HCT116 (cell line): ENCODE measurements around the gene NLRP12.
"Not testable (repeated sequence)": the region's sequence is repeated elsewhere in the genome, so short reads cannot be mapped to it uniquely, and the experiment has no call there.

Experiments
- CTCF ChIP-seq, 3 experiments: fragments of 200-600 bp in 1 of 3; sonication (generic) in 1 of 3; IDR thresholded peaks in 2 of 3; conservative IDR thresholded peaks in 1 of 3; 2 replicates each; pipeline ENCODE4 v1.5.1; 2012 to 2017; ENCODE audit warnings: low read depth in 2 of 3, low read length in 2 of 3, antibody characterized with exemption in 1 of 3, borderline replicate concordance in 1 of 3, control low read depth in 1 of 3, mild to moderate bottlenecking in 1 of 3, mixed read lengths in 1 of 3, mixed run types in 1 of 3, moderate library complexity in 1 of 3; ENCODE audit not compliant: insufficient read depth in 1 of 3
- EZH2 ChIP-seq: fragments of 200-600 bp; sonication (generic); IDR thresholded peaks from 2 replicates; pipeline ENCODE4 v1.6.1; 2017; ENCODE audit warnings: antibody characterized with exemption, mixed run types
- FOSL1 ChIP-seq: IDR thresholded peaks from 2 replicates; pipeline ENCODE4 v1.6.1; 2012; ENCODE audit warnings: low read depth
- JUND ChIP-seq: IDR thresholded peaks from 2 replicates; pipeline ENCODE4 v1.6.1; 2012
- MAX ChIP-seq: IDR thresholded peaks from 2 replicates; pipeline ENCODE4 v1.6.1; 2012
- POLR2A ChIP-seq: IDR thresholded peaks from 2 replicates; pipeline ENCODE4 v1.7.0; 2011; ENCODE audit warnings: borderline replicate concordance; ENCODE audit not compliant: insufficient read depth, insufficient read length; ENCODE audit errors: extremely low read depth
- POLR2AphosphoS5 ChIP-seq: IDR thresholded peaks from 2 replicates; pipeline ENCODE4 v1.6.1; 2011; ENCODE audit warnings: mild to moderate bottlenecking, low read depth, low read length, moderate library complexity
- SP1 ChIP-seq: IDR thresholded peaks from 2 replicates; pipeline ENCODE4 v1.6.1; 2012; ENCODE audit warnings: low read depth
- SRF ChIP-seq: IDR thresholded peaks from 2 replicates; pipeline ENCODE4 v1.6.1; 2012; ENCODE audit warnings: low read depth

- not testable (repeated sequence) for TF ChIP-seq FOSL1; CTCF (IDR thresholded peaks at IDR 0.05 in 2 of 3, conservative IDR thresholded peaks at IDR 0.05 in 1 of 3; ENCODE audit: borderline replicate concordance in 1 of 3, insufficient read depth in 1 of 3, low read depth in 2 of 3, low read length in 2 of 3); POLR2A; JUND; EZH2; MAX; POLR2AphosphoS5; SP1; SRF
Measured at GRCh38 chr19:53832861-53833260, 8.7 kb upstream of the NLRP12 start.
